Esophagus muscularis mucosa (tissue), 3 donors: ENCODE measurements around the gene NRSN2.

Experiments used
- CTCF ChIP-seq, 3 experiments: fragments of 200-600 bp in 2 of 3; fragments of 450-650 bp in 1 of 3; sonication (generic) in 2 of 3; IDR thresholded peaks; one replicate each; pipeline ENCODE4 v1.5.1; 2017 to 2019; ENCODE audit warnings: antibody characterized with exemption in 3 of 3, mild to moderate bottlenecking in 2 of 3, moderate library complexity in 1 of 3
- POLR2AphosphoS5 ChIP-seq, 2 donors: sonication (generic); formaldehyde crosslinking; IDR thresholded peaks; one replicate each; pipeline ENCODE4 v1.6.1; 2017; ENCODE audit warnings: antibody characterized with exemption in 2 of 2

DNA sequence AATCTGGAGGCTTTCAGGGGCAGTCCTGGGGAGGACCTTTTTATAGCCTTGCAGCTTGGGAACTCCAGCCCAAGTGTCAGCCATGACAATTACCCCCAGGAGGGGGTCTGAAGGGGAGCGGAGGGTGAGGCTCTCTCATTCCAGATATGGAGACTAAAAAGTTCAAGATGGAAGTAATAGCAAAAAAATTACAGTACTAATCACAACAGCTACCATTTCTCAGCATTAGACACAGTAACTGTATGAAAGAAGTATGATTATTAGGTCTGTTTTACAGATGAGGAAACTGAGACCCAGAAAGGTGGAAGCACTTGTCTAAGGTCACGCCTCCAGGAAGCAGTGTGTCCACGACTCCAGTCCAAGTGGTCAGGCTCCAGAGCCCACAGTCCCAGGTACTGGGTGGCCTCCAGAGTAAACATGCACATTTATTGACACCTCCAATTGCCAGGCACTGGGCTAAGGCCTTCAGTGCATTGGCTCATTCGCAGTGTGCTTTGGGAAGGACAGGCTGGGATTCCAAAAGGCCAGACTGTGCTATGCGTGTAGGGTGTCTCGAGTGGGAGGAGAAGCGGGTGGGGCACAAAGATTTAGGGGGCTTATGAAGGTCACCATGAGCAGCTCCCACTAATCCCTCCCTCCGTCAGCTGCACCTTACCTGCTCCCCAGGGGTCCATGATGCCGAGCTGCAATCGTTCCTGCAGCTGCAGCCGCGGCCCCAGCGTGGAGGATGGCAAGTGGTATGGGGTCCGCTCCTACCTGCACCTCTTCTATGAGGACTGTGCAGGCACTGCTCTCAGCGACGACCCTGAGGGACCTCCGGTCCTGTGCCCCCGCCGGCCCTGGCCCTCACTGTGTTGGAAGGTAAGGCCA, 2.3 kb downstream of the NRSN2 start:
- TF ChIP-seq CTCF (IDR thresholded peaks at IDR 0.05) (no peak), POLR2AphosphoS5 (IDR thresholded peaks at IDR 0.05) (no peak)
